Tibial artery (tissue), 4 donors: ENCODE data around the gene CABLES1.

Source experiments
- DNase-seq, 2 donors: peaks; one replicate each; pipeline ENCODE4 v3.0.0-alpha.2; 2019
- H3K27ac ChIP-seq, 2 donors: fragments of 200-600 bp; sonication (generic) in 1 of 2; 1 replicate in 1 of 2; 2 replicates in 1 of 2; pipeline ENCODE4 v1.5.1; 2018 to 2019; ENCODE audit warnings: mild to moderate bottlenecking in 1 of 2
- H3K27me3 ChIP-seq, 2 donors: fragments of 200-600 bp; sonication (generic) in 1 of 2; one replicate each; pipeline versions ENCODE4 v1.5.1 to v1.6.0; 2016 to 2019
- H3K36me3 ChIP-seq, 3 donors: fragments of 200-600 bp; sonication (generic) in 2 of 3; one replicate each; pipeline ENCODE4 v1.5.1; 2016 to 2019; ENCODE audit warnings: mild to moderate bottlenecking in 2 of 3
- H3K4me1 ChIP-seq, 4 donors: fragments of 200-600 bp; sonication (generic) in 2 of 4; 1 replicate in 3 of 4; 2 replicates in 1 of 4; pipeline ENCODE4 v1.5.1; 2016 to 2019
- H3K4me3 ChIP-seq, 2 donors: fragments of 200-600 bp; sonication (generic) in 1 of 2; 1 replicate in 1 of 2; 2 replicates in 1 of 2; pipeline ENCODE4 v1.5.1; 2018 to 2019; ENCODE audit warnings: mild to moderate bottlenecking in 2 of 2
- H3K9me3 ChIP-seq, 3 donors: fragments of 200-600 bp; sonication (generic) in 1 of 3; one replicate each; pipeline ENCODE4 v1.5.1; 2016 to 2019
- intact Hi-C: fragments of 100-400 bp; cut with DNase I; formaldehyde crosslinking; loops from one replicate; pipeline ENCODE4 v1.15.0; 2023; ENCODE audit warnings: low total_unique reads
- TF ChIP-seq, protein P1 (sequence below), 2 experiments: fragments of 200-600 bp in 1 of 2; fragments of 450-650 bp in 1 of 2; IDR thresholded peaks; one replicate each; pipeline ENCODE4 v1.5.1; 2017 to 2019; ENCODE audit warnings: antibody characterized with exemption in 2 of 2, mild to moderate bottlenecking in 1 of 2, moderate library complexity in 1 of 2

CABLES1 gene

DNA sequence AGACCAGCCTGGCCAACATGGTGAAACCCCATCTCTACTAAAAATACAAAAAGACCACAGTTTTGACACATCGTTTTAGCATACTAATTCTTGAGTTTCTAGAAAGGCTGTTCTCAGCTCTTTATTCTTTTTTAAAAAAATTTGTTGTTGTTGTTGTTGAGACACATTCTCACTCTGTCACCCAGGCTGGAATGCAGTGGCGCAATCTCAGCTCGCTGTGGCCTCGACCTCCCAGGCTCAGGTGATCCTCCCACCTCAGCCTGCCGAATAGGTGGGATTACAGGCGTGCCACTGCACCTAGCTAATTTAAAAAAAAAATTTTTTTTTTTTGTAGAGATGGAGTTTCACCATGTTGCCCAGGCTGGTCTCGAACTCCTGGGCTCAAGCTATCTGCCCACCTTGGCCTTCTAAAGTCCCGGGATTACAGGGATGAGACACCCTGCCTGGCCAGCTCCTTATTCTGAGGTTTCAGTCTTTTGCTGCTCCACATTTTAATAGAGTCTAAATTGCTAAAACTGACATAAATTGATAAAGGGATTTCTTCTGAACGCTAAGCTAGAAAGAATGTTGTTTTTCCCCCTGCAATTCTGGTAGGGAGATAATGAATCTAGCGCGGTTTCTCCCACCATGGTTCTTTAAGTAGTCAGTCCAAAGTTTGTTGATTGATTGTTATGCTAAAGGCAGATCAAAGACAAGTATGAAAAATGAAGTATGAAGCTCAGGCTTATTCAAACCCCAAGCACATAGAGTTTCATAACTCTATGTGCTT, 32.6 kb upstream of the CABLES1 start:
- no peaks in the 10 kb centered on the region for H3K9me3 ChIP-seq
- no peak overlapping the region for H3K4me3 ChIP-seq
- DNase-seq: no peak
- TF ChIP-seq, protein P1, sequence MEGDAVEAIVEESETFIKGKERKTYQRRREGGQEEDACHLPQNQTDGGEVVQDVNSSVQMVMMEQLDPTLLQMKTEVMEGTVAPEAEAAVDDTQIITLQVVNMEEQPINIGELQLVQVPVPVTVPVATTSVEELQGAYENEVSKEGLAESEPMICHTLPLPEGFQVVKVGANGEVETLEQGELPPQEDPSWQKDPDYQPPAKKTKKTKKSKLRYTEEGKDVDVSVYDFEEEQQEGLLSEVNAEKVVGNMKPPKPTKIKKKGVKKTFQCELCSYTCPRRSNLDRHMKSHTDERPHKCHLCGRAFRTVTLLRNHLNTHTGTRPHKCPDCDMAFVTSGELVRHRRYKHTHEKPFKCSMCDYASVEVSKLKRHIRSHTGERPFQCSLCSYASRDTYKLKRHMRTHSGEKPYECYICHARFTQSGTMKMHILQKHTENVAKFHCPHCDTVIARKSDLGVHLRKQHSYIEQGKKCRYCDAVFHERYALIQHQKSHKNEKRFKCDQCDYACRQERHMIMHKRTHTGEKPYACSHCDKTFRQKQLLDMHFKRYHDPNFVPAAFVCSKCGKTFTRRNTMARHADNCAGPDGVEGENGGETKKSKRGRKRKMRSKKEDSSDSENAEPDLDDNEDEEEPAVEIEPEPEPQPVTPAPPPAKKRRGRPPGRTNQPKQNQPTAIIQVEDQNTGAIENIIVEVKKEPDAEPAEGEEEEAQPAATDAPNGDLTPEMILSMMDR (IDR thresholded peaks at IDR 0.05): no peak
- H3K27me3 ChIP-seq: no peaks in the 10 kb centered on the region
- H3K27ac ChIP-seq: no peak overlapping the region
- H3K4me1 ChIP-seq: peaks cover 0 to 20% (median 16%) of the 10 kb centered on the region in 4 donors
- H3K36me3 ChIP-seq: no peaks in the 10 kb centered on the region
- intact Hi-C loops: no loop called here

DNA sequence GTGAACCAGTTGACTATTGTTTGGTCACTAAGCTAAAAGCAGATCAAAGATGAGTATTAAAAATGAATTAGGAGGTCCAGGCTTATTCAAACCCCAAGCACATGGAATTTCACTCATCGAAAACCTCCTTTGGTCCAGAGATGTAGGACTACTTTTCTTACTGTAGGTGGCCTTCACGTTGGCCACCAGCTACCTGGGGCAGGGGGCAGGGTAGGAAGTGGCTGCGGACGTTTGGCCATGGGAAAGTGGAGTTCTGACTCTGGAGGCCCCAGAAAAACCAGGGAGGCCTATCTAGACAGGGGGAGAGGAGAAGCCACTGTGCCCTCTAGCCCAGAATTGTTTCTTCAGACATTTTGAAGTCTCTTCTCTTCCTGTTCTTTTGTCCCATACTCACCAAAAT, 31.8 kb upstream of the CABLES1 start:
- DNase-seq: no peak
- H3K27ac ChIP-seq: no peak overlapping the region
- no peaks in the 10 kb centered on the region for H3K9me3 ChIP-seq
- no peak overlapping the region for H3K4me3 ChIP-seq
- H3K4me1 ChIP-seq: peaks cover 0 to 28% (median 24%) of the 10 kb centered on the region in 4 donors
- TF ChIP-seq, protein P1 (IDR thresholded peaks at IDR 0.05): no peak
- no peaks in the 10 kb centered on the region for H3K27me3 ChIP-seq
- intact Hi-C loops: no loop called here
- H3K36me3 ChIP-seq: no peaks in the 10 kb centered on the region

DNA sequence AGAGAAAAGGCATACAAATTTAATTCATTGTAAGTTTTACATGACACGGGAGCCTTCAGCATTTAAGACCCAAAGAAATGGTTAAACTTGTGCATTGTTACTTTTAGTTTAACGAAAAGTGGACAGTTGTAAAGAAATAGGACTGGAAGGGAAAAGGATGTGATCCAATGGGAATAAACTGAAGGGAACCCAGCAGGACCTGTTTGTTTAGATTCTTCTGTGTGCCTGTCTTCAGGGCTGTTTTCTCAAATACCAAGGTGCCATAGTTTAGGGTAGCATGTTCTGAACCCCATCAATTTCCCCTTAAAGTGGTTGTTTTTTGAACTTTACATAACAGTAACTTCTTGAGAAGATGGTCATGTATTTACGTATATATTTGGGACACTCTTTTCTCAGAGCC, 30.3 kb upstream of the CABLES1 start:
- Histone ChIP-seq H3K27ac (no peak overlapping the region), H3K4me1 (peaks cover 0 to 34% (median 28%) of the 10 kb centered on the region in 4 donors), H3K27me3 (no peaks in the 10 kb centered on the region), H3K36me3 (no peaks in the 10 kb centered on the region), H3K4me3 (no peak overlapping the region), H3K9me3 (no peaks in the 10 kb centered on the region)
- TF ChIP-seq, protein P1 (IDR thresholded peaks at IDR 0.05): no peak
- no peak for DNase-seq
- intact Hi-C loops: no loop called here

DNA sequence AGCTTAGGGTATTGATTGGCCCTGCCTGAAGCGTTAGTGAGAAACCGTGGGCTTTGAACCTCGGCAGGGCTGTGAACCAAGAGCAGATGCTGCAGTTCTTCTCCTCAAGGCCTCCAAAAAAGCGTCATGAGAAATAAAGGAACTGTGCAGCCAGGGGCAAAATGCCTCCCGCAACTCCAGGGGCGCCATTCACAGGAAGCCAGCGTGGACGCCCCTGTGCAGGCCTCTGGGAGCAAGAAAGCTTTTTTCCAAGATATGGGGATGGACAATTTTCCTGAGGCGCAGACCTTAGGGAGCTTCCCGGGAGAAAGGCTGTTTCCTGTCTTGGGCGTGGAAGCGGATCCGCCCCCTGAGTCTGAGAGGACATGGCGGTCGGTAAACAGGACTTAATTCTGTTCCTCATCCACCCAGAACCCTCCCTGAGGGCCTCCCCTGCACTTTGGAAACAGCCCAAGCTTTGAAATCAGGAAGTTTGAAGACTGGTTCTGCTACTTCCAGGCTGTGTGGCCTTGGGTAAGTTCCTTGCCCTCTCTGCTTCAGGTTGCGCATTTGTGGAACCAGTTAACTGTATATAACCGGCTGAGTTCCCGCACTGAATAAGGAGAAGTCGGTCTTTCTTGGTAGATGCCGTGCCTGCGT, 29.6 kb upstream of the CABLES1 start:
- H3K27me3 ChIP-seq: no peaks in the 10 kb centered on the region
- H3K36me3 ChIP-seq: no peaks in the 10 kb centered on the region
- peaks cover 0 to 34% (median 28%) of the 10 kb centered on the region in 4 donors for H3K4me1 ChIP-seq
- peak overlapping the region; percentile 60 to 68 for H3K27ac ChIP-seq
- H3K9me3 ChIP-seq: no peaks in the 10 kb centered on the region
- no peak overlapping the region for H3K4me3 ChIP-seq
- intact Hi-C loops: no loop called here
- TF ChIP-seq, protein P1 (IDR thresholded peaks at IDR 0.05): no peak
- DNase-seq: no peak

DNA sequence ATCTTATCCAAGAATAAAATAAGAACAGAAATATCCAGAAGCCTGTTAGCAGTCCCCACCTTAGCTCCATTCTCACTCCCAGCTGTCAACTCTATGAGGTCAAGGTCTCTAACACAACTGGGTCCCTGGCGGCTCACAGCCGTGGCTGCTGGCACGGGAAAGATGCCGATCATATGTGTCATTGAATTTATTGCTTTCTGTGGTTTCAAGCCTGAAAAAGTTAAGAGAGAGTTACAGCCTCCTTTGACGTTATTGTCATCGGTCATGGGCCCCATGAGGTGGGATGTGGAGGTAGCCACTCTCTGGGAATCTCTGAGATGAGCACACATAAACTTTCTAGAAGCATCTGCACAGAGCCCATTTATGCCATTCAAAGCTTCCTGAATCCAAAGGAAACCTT, 28.7 kb upstream of the CABLES1 start:
- Histone ChIP-seq H3K4me1 (peaks cover 0 to 34% (median 28%) of the 10 kb centered on the region in 4 donors), H3K4me3 (no peak overlapping the region), H3K27ac (peak overlapping the region; percentile 60 to 68), H3K9me3 (no peaks in the 10 kb centered on the region), H3K27me3 (no peaks in the 10 kb centered on the region), H3K36me3 (no peaks in the 10 kb centered on the region)
- intact Hi-C loops: no loop called here
- TF ChIP-seq, protein P1 (IDR thresholded peaks at IDR 0.05): peak in 1 of 2 experiments; percentile 12
- peak in 1 of 2 donors; percentile 78 for DNase-seq
